ENCODE data around the gene SERTAD2.

DNA sequence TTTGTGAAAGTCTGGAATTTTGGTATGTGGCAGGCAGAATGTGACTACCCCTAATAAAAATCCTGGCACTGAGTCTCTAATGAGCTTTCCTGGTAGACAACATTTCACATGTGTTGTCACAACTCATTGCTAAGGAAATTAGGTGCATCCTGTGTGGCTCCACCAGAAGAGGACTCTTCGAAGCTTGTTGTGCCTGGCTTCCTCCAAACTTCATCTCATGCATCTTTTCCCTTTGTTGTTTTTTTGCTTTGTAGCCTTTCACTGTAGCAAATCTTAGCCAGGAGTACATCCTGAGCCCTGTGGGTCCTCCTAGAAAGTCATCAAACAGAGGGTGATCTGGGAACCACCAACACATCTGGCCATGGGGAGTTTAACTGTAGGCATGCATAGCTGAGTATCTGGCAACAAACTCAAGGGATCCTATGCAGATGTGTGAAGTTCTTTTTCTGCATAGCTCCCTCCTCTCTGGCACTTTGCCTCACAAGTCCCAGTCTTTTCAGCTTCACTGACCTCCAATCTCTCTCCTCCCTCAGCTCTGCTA is 42.1 kb upstream of the SERTAD2 start:
- TF ChIP-seq, protein P1, sequence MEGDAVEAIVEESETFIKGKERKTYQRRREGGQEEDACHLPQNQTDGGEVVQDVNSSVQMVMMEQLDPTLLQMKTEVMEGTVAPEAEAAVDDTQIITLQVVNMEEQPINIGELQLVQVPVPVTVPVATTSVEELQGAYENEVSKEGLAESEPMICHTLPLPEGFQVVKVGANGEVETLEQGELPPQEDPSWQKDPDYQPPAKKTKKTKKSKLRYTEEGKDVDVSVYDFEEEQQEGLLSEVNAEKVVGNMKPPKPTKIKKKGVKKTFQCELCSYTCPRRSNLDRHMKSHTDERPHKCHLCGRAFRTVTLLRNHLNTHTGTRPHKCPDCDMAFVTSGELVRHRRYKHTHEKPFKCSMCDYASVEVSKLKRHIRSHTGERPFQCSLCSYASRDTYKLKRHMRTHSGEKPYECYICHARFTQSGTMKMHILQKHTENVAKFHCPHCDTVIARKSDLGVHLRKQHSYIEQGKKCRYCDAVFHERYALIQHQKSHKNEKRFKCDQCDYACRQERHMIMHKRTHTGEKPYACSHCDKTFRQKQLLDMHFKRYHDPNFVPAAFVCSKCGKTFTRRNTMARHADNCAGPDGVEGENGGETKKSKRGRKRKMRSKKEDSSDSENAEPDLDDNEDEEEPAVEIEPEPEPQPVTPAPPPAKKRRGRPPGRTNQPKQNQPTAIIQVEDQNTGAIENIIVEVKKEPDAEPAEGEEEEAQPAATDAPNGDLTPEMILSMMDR (IDR thresholded peaks at IDR 0.05): no peak
- TF ChIP-seq POLR2A (IDR thresholded peaks at IDR 0.05): no peak
